Measurements from ENCODE around the gene AVPR1B. TPM values are rescaled to one million over a fixed set of nuclear protein-coding genes. Genes with fewer than 3 reads are reported as not detected.

The AVPR1B gene
- total RNA-seq, 4 donors from 2014 or later, result not detected

DNA sequence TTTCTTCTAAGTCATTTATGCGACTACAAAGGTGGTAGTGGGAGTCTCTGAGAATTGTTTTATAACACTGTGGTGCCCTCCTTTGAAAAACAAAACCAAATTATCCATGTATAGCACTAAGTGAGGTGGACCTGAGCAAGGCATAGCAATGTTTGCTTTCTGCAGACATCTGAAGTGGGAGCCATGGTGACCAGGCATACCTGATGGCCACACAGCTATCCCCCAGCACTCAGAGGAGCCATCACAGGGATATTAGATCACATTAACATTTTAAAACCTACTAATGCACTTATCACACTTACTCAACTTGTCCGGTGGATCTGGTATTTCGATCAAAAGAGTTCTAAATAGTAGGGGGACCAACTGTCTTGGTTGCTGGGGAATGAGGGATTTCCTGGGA is 24.8 kb upstream of the AVPR1B start:
- no peak for TF ChIP-seq POLR2A (IDR thresholded peaks at IDR 0.05)
- TF ChIP-seq, protein P1, sequence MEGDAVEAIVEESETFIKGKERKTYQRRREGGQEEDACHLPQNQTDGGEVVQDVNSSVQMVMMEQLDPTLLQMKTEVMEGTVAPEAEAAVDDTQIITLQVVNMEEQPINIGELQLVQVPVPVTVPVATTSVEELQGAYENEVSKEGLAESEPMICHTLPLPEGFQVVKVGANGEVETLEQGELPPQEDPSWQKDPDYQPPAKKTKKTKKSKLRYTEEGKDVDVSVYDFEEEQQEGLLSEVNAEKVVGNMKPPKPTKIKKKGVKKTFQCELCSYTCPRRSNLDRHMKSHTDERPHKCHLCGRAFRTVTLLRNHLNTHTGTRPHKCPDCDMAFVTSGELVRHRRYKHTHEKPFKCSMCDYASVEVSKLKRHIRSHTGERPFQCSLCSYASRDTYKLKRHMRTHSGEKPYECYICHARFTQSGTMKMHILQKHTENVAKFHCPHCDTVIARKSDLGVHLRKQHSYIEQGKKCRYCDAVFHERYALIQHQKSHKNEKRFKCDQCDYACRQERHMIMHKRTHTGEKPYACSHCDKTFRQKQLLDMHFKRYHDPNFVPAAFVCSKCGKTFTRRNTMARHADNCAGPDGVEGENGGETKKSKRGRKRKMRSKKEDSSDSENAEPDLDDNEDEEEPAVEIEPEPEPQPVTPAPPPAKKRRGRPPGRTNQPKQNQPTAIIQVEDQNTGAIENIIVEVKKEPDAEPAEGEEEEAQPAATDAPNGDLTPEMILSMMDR (IDR thresholded peaks at IDR 0.05), result no peak
- 84 to 91% methylated on average over 3 of the region's 3 CpGs for WGBS, 2 donors
- DNase-seq (ENCODE audit: low spot score in 2 of 2), result no peak
- intact Hi-C loops (cut with DNase I; ENCODE audit: low total_unique reads), result no loop called here
- no peak overlapping the region for H3K4me3 ChIP-seq (ENCODE audit: low read depth, poor library complexity, severe bottlenecking)

DNA sequence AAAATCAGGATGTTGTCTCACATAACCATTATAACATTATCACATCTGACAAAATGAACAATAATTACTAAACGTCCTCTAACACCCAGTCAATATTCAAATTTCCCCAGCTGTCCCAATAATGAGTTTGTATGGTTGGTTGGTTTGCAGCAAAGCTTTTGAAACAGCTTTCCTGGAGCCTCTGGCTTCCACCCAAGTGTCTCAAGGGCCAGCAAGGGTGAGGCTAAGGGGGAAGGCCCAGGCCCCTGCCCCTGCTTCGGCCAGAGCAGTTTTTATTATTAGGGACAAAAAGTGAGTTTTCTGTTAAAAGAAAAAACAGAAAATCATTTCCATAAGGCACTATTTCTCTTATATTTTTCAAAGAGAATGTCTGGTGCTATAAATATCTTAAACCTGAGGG is 19.1 kb upstream of the AVPR1B start:
- no peak for TF ChIP-seq POLR2A (IDR thresholded peaks at IDR 0.05)
- TF ChIP-seq, protein P1 (IDR thresholded peaks at IDR 0.05), result no peak
- WGBS, 2 donors, result 55 to 58% methylated on average over 2 of the region's 2 CpGs
- DNase-seq (ENCODE audit: low spot score in 2 of 2), result no peak

DNA sequence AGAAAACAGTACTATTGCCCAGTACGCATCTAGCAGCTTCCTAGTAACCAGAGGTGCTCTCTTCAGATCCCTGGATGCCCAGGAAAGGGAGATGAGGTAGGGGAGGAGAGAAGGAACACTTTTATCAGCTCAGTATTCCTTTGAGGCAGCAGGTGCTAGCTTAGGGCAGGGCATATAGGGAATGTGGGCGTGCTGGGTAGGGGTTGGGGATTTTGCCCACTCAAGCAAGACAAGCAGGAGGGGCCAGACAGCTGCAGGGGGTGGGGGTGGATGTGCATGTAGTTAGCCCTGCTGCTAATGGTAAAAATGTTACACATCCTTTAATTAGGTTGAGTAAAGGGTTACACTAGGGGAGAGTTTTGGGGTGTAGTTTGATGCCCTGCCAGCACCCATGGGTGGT is 18.1 kb upstream of the AVPR1B start:
- no peak overlapping the region for H3K4me3 ChIP-seq (ENCODE audit: low read depth, poor library complexity, severe bottlenecking)
- WGBS, 2 donors, result 69 to 74% methylated on average over 2 of the region's 2 CpGs
- intact Hi-C loops (cut with DNase I; ENCODE audit: low total_unique reads), result no loop called here
- DNase-seq (ENCODE audit: low spot score in 2 of 2), result no peak
- no peak for TF ChIP-seq POLR2A (IDR thresholded peaks at IDR 0.05)
- TF ChIP-seq, protein P1 (IDR thresholded peaks at IDR 0.05), result no peak

More for the DNA sequence above, 19.1 kb upstream of the AVPR1B start:
- intact Hi-C loops (cut with DNase I; ENCODE audit: low total_unique reads), result no loop called here
- no peak overlapping the region for H3K4me3 ChIP-seq (ENCODE audit: low read depth, poor library complexity, severe bottlenecking)

DNA sequence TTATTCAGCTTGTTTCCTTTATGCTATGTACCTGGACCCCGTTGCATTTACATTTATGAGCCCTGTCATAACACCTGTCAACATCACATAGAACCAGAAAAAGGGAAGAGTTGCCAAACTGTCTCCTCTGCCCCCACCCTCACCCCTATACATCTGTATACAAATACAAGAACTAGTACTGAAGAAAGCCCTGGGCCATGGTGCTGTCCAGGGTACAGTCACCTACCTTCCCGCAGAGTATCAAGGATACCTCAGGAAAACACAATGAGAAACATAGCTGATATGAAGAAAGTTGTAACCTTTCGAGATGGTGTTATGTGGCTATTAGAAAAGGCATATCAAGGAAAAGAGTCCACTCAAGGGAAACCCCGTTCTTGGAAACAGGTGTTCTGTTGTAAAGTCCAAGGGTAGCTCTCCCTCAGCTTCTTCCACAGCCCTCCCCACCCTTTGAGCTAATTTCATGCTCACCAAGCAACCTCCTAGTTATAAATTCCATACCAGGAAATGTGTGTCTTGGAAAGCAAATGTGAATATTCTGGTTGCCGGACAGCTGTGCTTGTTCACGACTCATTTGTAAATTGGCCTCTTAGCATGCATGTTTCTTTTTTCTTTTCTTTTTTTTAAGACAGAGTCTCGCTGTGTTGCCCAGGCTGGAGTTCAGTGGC is 16.7 kb upstream of the AVPR1B start:
- DNase-seq (ENCODE audit: low spot score in 2 of 2), result no peak
- no peak overlapping the region for H3K4me3 ChIP-seq (ENCODE audit: low read depth, poor library complexity, severe bottlenecking)
- 84 to 87% methylated on average over 7 of the region's 7 CpGs for WGBS, 2 donors
- TF ChIP-seq, protein P1 (IDR thresholded peaks at IDR 0.05), result no peak
- no peak for TF ChIP-seq POLR2A (IDR thresholded peaks at IDR 0.05)
- intact Hi-C loops (cut with DNase I; ENCODE audit: low total_unique reads), result no loop called here

DNA sequence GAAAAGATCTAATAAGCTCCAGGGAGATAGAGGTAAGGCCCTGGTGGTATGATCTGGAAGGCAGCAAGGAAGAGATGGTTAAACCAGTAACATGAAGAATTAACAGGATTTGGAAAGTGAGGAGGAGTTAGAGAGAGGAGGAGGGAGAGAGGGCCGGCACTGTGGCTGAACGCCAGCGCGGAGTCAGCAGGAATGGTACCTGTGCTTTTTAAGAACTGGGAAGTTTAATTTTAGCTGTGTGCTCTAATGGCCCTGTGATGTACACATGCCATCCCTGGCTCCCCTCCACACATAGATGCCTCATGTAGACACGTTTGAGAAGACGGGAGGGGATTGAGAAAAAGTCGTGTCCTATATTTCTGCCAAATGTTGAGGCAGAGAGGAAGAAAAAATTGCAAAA is 13.8 kb upstream of the AVPR1B start:
- DNase-seq (ENCODE audit: low spot score in 2 of 2), result no peak
- no peak for TF ChIP-seq POLR2A (IDR thresholded peaks at IDR 0.05)
- TF ChIP-seq, protein P1 (IDR thresholded peaks at IDR 0.05), result no peak
- no peak overlapping the region for H3K4me3 ChIP-seq (ENCODE audit: low read depth, poor library complexity, severe bottlenecking)
- intact Hi-C loops (cut with DNase I; ENCODE audit: low total_unique reads), result no loop called here
- 46 to 58% methylated on average over 7 of the region's 7 CpGs for WGBS, 2 donors

DNA sequence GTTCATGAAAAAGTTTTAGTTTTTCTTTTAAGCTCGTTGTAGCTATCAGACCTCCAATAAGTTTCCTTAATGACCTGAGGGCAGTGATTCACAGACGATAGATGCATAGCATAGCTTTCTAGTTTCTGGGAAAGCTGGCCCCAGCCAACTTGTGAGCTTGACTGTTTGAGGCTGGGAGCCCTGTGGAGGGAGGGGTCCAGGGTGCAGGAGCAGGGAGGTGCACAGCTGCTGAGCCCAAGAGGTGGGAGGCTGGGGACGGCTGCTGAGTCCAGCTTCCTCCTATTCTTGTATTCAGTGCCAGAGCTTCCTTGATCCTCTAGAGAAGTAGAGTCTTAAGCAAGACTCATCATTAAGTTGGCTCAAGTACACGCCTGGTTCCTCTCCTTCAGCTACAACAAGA is 11.0 kb upstream of the AVPR1B start:
- no peak for DNase-seq (ENCODE audit: low spot score in 2 of 2)
- intact Hi-C loops (cut with DNase I; ENCODE audit: low total_unique reads), result no loop called here
- WGBS, 2 donors, result 30 to 37% methylated on average over 4 of the region's 4 CpGs
- TF ChIP-seq POLR2A (IDR thresholded peaks at IDR 0.05), result no peak
- TF ChIP-seq, protein P1 (IDR thresholded peaks at IDR 0.05), result no peak
- no peak overlapping the region for H3K4me3 ChIP-seq (ENCODE audit: low read depth, poor library complexity, severe bottlenecking)

Data from lower leg skin (tissue), 4 donors.